Activated CD4-positive, alpha-beta T cell treated with anti-CD3 and anti-CD28 coated beads, Interleukin-2, amount 10 ng/mL, durations not matched to agents 24 days and 14 days (primary cell): ENCODE data around the gene PRSS33. TPM values are rescaled to one million over a fixed set of nuclear protein-coding genes. Genes with fewer than 3 reads are reported as not detected.

Experiments used
- DNase-seq: peaks from one replicate; pipeline ENCODE4 v3.0.0; 2022
- H3K27ac Mint-ChIP-seq: one replicate; pipeline ENCODE4 v1.8.0; 2022; ENCODE audit warnings: mild to moderate bottlenecking, mixed read lengths
- H3K27me3 Mint-ChIP-seq: one replicate; pipeline ENCODE4 v1.8.0; 2022; ENCODE audit warnings: mixed read lengths
- H3K36me3 Mint-ChIP-seq: one replicate; pipeline ENCODE4 v1.8.0; 2022; ENCODE audit warnings: low read depth, mild to moderate bottlenecking, mixed read lengths
- H3K4me1 Mint-ChIP-seq: one replicate; pipeline ENCODE4 v1.8.0; 2021; ENCODE audit warnings: mixed read lengths
- H3K4me3 Mint-ChIP-seq: one replicate; pipeline ENCODE4 v1.8.0; 2022; ENCODE audit warnings: mild to moderate bottlenecking, moderate library complexity, mixed read lengths
- H3K9me3 Mint-ChIP-seq: one replicate; pipeline ENCODE4 v1.8.0; 2021; ENCODE audit warnings: mixed read lengths
- intact Hi-C: fragments of 100-400 bp; cut with micrococcal nuclease; formaldehyde crosslinking; loops from one replicate; pipeline ENCODE4 v1.15.1; 2023
- total RNA-seq: library from RNA; stranded (reverse); gene quantifications from 2 replicates; pipeline ENCODE4 v1.2.3, GENCODE V29; 2022

The PRSS33 gene
- total RNA-seq, 1 donor from 2014 or later = not detected

DNA sequence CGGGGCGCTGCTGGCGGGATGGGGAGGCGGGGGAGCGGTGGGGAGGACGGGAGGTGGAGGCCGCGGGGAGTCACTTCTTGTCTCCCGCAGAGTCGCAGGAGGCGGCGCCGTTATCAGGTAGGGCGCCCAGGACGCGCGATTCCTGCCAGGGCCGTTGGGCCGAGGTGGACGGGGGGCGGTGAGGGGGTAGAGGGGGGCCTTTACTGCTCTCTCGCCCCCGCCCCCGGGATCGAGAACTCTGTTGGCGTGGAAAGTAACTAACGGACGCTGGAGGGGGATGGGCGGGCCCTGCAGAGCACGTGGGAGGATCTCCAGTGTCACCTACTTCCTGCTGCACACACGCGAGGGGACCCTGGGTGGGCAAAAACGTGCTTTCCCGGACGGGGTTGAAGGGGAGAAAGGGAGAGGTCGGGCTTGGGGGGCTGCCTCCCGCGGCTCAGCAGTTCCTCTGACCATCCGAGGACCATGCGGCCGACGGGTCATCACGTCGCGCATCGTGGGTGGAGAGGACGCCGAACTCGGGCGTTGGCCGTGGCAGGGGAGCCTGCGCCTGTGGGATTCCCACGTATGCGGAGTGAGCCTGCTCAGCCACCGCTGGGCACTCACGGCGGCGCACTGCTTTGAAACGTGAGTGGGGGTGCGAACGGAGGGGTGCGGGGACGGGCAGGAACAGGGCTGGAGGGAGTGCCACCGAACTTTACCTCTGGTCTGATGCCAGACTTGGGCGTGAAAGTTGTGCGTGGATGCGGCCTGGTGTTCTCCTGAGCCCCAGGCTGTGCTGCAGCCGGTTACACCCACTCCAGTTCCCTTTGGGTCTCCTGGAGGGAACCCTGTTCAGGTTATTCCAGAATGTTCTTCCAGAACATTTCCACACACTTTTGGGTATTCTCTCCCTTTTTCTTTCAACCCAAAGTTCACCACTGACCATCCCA is 30.2 kb upstream of the PRSS33 start:
- H3K27ac Mint-ChIP-seq = peak overlapping the region; percentile 29
- no peaks in the 10 kb centered on the region for H3K4me1 Mint-ChIP-seq
- intact Hi-C loops = no loop called here

GRCh38 chr16:2816751-2817339 is 29.5 kb upstream of the PRSS33 start, which contains the start of gene PRSS21:
Gene PRSS21 (plus strand): TSS chr16:2817237. CDS start chr16:2817269, 32 bp downstream.
- H3K4me1 Mint-ChIP-seq = no peaks in the 10 kb centered on the region
- H3K9me3 Mint-ChIP-seq = no peaks in the 10 kb centered on the region
- peaks cover under 1% of the 10 kb centered on the region for H3K27me3 Mint-ChIP-seq
- DNase-seq = peak; percentile 75
- no peaks in the 10 kb centered on the region for H3K36me3 Mint-ChIP-seq
- peak within 1 kb of the TSS; percentile 55 for H3K4me3 Mint-ChIP-seq
- intact Hi-C loops = no loop called here
- H3K27ac Mint-ChIP-seq = peak within 1 kb of the TSS; percentile 29

More for the DNA sequence above, 30.2 kb upstream of the PRSS33 start:
- Mint-ChIP-seq H3K36me3 (no peaks in the 10 kb centered on the region), H3K4me3 (peak overlapping the region; percentile 55), H3K27me3 (peaks cover 1% of the 10 kb centered on the region), H3K9me3 (no peaks in the 10 kb centered on the region)
- DNase-seq = no peak

DNA sequence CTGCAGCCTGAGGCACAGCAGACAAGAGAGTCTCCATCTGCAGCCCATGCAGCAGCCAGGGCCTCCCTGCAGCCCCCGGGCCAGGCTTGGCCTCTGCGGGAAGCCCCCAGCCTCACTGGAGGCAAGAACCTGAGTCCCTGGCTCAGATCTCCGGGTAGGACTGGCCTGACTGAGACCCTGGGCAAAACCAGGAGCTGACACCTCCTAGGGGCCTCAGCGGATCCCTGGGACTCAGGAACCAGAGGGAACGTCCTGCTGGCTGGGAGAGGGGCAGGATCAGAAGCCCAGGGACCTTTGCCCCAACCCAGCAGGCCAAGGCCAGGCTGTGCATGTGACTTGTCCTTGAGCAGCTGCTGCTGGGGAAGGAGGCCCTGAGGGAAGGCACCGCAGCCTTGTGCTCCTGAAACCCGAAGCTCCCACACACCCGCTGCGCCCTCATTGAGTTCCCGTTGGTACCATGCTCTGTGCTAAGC is 28.0 kb upstream of the PRSS33 start:
- no peaks in the 10 kb centered on the region for H3K27me3 Mint-ChIP-seq
- no peak for DNase-seq

GRCh38 chr16:2814551-2815298 is 27.4 kb upstream of the PRSS33 start:
- no peak overlapping the region for H3K4me3 Mint-ChIP-seq
- no peaks in the 10 kb centered on the region for H3K4me1 Mint-ChIP-seq
- no peak for DNase-seq
- H3K9me3 Mint-ChIP-seq = no peaks in the 10 kb centered on the region
- H3K27me3 Mint-ChIP-seq = no peaks in the 10 kb centered on the region
- no peaks in the 10 kb centered on the region for H3K36me3 Mint-ChIP-seq
- intact Hi-C loops = no loop called here
- no peak overlapping the region for H3K27ac Mint-ChIP-seq

More for the DNA sequence above, 28.0 kb upstream of the PRSS33 start:
- intact Hi-C loops = no loop called here
- Mint-ChIP-seq H3K27ac (no peak overlapping the region), H3K9me3 (no peaks in the 10 kb centered on the region), H3K4me1 (no peaks in the 10 kb centered on the region), H3K4me3 (no peak overlapping the region), H3K36me3 (no peaks in the 10 kb centered on the region)

DNA sequence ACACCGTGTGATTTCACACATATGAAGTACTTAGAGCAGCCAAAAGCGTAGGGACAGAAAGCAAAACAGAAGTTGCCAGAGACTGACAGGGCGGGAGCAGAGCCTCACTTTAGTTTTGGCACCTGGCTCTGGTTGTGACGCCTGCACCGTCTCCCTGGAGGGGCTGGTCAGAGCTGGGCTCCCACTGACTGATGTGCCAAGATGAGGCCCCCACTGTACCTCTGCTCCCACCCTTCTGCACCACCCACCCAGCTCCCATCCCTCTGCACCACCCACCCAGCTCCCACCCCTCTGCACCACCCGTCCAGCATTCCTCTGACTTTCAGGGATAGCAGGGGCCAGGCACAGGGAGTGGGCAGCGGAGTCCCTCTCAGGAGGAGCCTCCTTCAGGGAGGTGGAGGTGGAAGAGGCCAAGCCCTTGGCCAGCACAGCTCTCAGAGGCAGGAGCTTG is 26.4 kb upstream of the PRSS33 start:
- H3K27ac Mint-ChIP-seq = no peak overlapping the region
- no peaks in the 10 kb centered on the region for H3K9me3 Mint-ChIP-seq
- no peak overlapping the region for H3K4me3 Mint-ChIP-seq
- no peak for DNase-seq
- no peaks in the 10 kb centered on the region for H3K36me3 Mint-ChIP-seq
- intact Hi-C loops = no loop called here
- H3K27me3 Mint-ChIP-seq = peaks cover 9% of the 10 kb centered on the region
- no peaks in the 10 kb centered on the region for H3K4me1 Mint-ChIP-seq

DNA sequence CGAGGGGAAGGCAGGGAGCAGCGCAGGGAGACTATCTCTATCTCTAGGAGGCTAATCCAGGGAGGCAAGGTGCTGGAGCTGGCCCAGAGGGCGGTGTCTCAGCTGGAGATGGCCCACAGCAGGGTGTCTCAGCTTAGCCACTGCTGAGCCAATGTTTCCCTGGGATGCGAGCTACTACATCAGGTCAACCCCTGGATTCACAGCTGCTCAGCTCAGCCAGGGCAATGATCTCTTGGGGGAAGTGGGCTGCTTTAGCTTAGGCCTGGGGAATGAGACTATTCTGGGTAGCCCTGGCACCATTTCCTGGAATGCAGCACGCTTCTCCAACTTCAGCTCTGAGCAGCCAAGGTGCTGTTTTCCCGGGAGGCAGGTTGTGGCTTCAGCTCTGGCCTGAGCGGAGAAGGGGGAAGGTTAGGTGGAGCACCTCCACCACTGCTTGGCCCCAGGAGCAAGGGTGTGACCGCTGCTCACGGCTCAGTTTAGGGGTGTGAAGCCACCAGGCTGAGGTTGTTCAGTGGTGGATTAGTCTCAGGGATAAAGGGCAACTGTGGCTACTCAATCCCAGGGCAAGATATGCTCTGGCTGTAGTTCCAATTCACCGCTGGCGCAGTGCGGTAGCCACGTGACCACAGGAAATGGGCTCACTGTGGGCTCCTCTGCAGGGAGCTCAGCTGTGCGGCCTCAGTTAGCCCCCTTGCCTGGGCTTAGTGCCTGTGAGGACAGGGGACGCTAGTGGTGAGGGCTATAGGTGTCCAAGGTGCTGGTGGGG is 24.5 kb upstream of the PRSS33 start:
- Mint-ChIP-seq H3K4me1 (no peaks in the 10 kb centered on the region), H3K9me3 (no peaks in the 10 kb centered on the region), H3K4me3 (no peak overlapping the region), H3K27ac (no peak overlapping the region), H3K36me3 (no peaks in the 10 kb centered on the region), H3K27me3 (peaks cover 11% of the 10 kb centered on the region)
- no peak for DNase-seq
- intact Hi-C loops = no loop called here

DNA sequence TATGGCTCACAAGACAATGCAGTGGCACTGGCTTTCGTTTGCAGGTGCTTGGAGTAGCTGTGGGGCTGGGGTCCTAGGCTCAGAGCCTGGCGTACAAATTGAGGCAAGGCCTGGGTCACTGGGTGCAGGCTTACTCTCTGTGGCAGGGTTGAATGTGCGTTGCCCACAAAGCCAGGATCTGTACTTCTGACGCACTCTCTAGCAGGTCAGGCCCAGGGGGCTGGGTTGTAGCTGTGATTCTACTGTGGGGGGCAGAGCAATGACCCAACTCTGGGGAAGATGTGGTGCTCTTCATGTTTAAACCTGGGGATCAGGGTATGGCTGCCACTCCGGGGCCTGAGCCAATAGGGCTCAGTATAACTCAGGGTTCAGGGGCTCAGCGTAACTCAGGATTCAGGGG is 23.3 kb upstream of the PRSS33 start:
- intact Hi-C loops = no loop called here
- H3K4me3 Mint-ChIP-seq = no peak overlapping the region
- H3K4me1 Mint-ChIP-seq = no peaks in the 10 kb centered on the region
- peaks cover 11% of the 10 kb centered on the region for H3K27me3 Mint-ChIP-seq
- DNase-seq = no peak
- no peaks in the 10 kb centered on the region for H3K36me3 Mint-ChIP-seq
- H3K27ac Mint-ChIP-seq = no peak overlapping the region
- no peaks in the 10 kb centered on the region for H3K9me3 Mint-ChIP-seq

DNA sequence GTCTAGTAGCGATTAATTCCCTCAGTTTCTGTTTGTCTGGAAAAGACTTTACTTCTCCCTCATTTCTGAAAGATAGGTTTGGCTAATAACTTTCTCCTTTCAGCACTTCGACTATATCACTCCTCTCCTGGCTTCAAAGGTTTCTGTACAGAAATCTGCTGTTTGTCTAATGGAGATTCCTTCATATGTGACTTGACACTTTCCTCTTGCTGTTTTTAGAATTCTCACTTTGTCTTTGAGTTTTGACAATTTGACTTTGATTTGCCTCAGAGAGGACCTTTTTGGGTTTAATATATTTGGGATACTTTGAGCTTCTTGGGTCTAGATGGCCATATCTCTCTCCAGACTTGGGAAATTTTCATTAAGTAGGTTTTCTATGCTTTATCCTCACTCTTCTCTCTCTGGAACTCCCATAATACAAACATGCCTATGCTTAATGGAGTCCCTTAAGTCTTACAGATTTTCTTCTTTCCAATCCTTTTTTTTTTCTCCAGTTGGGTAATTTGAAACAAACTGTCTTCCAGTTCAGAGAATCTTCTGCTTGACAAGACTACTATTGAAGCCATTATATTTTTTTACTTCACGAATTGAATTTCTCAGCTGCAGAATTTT is 21.9 kb upstream of the PRSS33 start:
- intact Hi-C loops = no loop called here
- Mint-ChIP-seq H3K27ac (no peak overlapping the region), H3K4me1 (no peaks in the 10 kb centered on the region), H3K27me3 (peaks cover 14% of the 10 kb centered on the region), H3K4me3 (no peak overlapping the region), H3K9me3 (no peaks in the 10 kb centered on the region), H3K36me3 (no peaks in the 10 kb centered on the region)
- DNase-seq = no peak

DNA sequence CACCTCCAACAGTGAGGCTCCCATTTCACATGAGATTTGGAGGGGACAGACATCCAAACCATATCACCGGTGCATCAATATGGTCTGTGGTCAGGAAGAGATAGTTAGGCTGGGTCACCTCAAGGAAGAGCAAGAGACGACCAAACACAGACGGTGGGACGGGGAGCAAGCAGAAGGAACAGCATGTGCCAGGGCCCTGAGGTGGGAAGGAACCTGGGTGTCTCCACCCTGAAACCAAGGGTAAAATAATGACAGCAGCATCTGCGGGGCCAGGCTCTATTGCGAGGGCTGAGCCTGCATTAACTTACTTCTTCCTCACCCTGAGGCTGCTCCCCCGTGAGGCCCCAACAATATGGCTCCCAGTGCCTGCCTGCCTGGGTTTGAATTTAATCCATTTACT is 20.8 kb upstream of the PRSS33 start:
- Mint-ChIP-seq H3K4me3 (no peak overlapping the region), H3K27me3 (peaks cover 14% of the 10 kb centered on the region), H3K27ac (no peak overlapping the region), H3K9me3 (no peaks in the 10 kb centered on the region), H3K4me1 (no peaks in the 10 kb centered on the region), H3K36me3 (no peaks in the 10 kb centered on the region)
- no peak for DNase-seq
- intact Hi-C loops = no loop called here

- Mint-ChIP-seq H3K4me3 (no peak overlapping the region), H3K9me3 (no peaks in the 10 kb centered on the region)
- intact Hi-C loops = no loop called here
These were observed 18.9 kb upstream of the PRSS33 start for GRCh38 chr16:2806286-2806685.

GRCh38 chr16:2804728-2805127 is 17.4 kb upstream of the PRSS33 start:
- no peaks in the 10 kb centered on the region for H3K36me3 Mint-ChIP-seq
- H3K27ac Mint-ChIP-seq = no peak overlapping the region
- H3K9me3 Mint-ChIP-seq = no peaks in the 10 kb centered on the region
- no peak for DNase-seq
- no peaks in the 10 kb centered on the region for H3K4me1 Mint-ChIP-seq
- H3K27me3 Mint-ChIP-seq = peaks cover 14% of the 10 kb centered on the region
- intact Hi-C loops = no loop called here
- no peak overlapping the region for H3K4me3 Mint-ChIP-seq

More at GRCh38 chr16:2806286-2806685, 18.9 kb upstream of the PRSS33 start:
- Mint-ChIP-seq H3K4me1 (no peaks in the 10 kb centered on the region), H3K36me3 (no peaks in the 10 kb centered on the region), H3K27me3 (peaks cover 14% of the 10 kb centered on the region), H3K27ac (no peak overlapping the region)
- no peak for DNase-seq

DNA sequence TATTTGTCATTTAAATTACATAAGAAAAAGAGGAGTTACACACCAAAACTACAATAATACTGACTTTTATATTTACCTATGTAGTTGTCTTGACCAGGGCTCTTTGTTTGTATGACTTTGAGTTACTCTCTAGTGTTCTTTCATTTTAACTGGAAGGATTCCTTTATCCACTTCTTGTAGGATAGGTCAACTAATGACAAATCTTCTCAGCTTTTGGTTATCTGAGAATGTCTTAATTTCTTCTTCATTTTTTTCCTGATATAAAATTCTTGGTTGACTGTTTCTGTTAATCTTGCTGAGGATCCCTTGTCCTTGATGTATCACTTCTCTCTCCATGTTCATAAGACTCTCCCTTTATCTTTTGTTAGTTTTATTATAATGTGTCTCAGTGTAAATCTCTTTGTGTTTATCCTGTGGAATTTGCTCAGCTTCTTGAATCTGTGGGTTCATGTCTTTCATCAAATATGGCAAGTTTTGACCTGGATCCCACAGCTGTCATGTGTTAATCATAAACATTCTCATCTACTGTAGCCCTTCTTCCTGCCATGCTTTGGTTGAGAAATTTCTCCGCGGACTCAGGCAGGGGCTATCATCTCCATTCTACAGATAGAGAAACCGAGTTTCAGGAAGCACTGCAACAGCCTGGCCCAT is 16.3 kb upstream of the PRSS33 start:
- no peak for DNase-seq
- H3K27ac Mint-ChIP-seq = no peak overlapping the region
- intact Hi-C loops = no loop called here
- H3K9me3 Mint-ChIP-seq = no peaks in the 10 kb centered on the region
- no peak overlapping the region for H3K4me3 Mint-ChIP-seq
- H3K36me3 Mint-ChIP-seq = no peaks in the 10 kb centered on the region
- peaks cover 5% of the 10 kb centered on the region for H3K27me3 Mint-ChIP-seq
- H3K4me1 Mint-ChIP-seq = no peaks in the 10 kb centered on the region
